Lung microvascular endothelial cell (primary cell): ENCODE measurements around the gene CYB5D1. TPM values are rescaled to one million over a fixed set of nuclear protein-coding genes. Genes with fewer than 3 reads are reported as not detected.
A peak's percentile ranks its signal among the peaks of the same experiment; 100 is the strongest.

Source experiments
- DNase-seq, 2 donors: peaks; one replicate each; pipeline versions ENCODE4 v3.0.0 to v3.0.0-alpha.2; 2010; ENCODE audit warnings: low read depth in 2 of 2
- total RNA-seq: library from RNA; depleted of rRNA; stranded (reverse); fragments of >200 nt; gene quantifications from 2 replicates; pipeline ENCODE4 v1.2.1, GENCODE V29; 2014

Gene CYB5D1
- total RNA-seq, 1 donor from 2014 or later, result 5.6 TPM

DNA sequence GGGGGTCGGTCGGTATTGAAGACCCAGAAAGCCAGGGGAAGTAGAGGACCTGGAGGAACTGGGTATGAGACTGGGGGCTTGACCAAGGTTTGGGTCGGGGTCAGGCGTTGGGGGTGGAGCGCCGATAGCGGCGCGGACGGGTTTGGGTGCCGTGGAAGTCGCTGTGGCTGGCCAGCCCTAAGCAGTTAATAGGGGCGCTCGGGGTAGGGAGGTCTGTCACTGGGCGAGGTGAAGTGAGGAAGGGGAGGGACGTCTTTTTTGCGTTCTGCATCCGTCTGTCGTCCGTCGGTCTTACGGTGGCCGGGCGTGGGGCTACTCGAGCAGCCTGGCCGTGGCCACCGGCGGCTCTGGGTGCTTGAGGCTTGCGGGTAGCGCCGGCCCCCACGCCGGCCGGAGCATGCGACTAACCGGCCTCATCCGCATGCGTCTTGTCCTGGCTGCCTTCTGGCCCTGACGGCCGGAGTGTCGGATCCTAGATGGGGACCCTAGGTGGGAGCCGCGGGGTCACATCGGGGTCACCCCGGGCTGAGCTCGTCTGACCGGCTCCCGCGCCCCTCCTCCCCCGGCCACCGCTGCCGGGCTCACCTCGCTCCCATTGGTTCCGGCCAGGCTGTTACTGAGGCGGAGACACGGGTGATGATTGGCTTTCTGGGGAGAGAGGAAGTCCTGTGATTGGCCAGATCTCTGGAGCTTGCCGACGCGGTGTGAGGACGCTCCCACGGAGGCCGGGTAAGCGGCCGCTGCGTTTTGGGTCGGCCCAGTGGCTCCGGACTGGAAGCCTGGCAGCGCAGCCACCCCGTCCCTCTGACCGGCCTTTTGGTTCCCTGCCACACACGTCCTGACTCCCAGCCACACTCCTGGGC is 13.3 kb upstream of the CYB5D1 start:
- DNase-seq, result peak; percentile 96 to 97

DNA sequence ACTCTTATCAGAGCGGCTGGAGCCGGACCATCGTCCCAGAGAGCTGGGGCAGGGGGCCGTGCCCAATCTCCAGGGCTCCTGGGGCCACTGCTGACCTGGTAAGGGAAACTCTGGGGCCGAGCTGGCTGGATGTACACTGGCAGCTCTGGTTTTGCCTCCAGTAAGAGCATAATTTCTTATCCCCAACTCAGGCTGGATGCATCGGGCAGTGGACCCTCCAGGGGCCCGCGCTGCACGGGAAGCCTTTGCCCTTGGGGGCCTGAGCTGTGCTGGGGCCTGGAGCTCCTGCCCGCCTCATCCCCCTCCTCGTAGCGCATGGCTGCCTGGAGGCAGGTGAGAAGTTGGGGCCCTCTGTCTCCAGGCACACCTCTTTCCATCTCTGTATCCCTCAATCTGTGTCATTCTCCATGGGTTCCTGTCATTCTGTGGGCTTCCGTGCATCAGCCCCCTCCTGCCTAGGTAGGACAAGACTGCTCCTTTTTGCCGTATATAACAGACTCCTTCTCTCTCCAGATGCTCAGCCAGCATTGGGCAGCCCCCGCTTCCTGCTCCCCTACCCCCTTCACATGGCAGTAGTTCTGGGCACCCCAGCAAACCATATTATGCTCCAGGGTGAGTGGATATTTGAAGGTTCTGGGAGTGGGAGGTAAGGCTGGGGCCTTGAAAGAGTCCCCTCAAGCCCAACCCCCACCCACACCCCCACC is 12.3 kb upstream of the CYB5D1 start:
- DNase-seq, result no peak

DNA sequence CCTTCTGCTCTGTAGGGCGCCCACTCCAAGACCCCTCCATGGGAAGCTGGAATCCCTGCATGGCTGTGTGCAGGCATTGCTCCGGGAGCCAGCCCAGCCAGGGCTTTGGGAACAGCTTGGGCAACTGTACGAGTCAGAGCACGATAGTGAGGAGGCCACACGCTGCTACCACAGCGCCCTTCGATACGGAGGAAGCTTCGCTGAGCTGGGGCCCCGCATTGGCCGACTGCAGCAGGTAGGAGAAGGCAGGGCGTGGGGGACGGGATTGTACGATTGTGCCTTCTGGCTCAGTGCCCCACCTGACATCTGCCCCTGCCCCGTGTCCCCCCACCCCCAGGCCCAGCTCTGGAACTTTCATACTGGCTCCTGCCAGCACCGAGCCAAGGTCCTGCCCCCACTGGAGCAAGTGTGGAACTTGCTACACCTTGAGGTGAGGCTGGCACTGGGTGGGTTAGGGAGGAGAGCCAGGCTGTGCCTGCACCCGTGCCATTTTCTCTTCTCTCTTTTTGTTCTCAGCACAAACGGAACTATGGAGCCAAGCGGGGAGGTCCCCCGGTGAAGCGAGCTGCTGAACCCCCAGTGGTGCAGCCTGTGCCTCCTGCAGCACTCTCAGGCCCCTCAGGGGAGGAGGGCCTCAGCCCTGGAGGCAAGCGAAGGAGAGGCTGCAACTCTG is 11.6 kb upstream of the CYB5D1 start:
- no peak for DNase-seq

DNA sequence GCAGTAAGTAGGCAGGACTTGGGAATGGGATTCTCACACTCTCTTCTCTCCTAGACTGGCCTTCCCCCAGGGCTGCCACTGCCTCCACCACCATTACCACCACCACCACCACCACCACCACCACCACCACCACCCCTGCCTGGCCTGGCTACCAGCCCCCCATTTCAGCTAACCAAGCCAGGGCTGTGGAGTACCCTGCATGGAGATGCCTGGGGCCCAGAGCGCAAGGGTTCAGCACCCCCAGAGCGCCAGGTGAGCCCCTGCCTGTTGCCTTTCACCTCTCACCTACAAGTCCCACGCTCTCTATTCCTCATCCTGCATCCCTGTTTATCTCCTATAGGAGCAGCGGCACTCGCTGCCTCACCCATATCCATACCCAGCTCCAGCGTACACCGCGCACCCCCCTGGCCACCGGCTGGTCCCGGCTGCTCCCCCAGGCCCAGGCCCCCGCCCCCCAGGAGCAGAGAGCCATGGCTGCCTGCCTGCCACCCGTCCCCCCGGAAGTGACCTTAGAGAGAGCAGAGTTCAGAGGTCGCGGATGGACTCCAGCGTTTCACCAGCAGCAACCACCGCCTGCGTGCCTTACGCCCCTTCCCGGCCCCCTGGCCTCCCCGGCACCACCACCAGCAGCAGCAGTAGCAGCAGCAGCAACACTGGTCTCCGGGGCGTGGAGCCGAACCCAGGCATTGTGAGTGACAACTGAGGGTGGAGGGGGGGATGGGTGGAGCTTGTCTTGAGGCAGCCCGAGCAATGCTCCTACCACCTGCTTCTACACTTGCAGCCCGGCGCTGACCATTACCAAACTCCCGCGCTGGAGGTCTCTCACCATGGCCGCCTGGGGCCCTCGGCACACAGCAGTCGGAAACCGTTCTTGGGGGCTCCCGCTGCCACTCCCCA is 10.8 kb upstream of the CYB5D1 start:
- no peak for DNase-seq

DNA sequence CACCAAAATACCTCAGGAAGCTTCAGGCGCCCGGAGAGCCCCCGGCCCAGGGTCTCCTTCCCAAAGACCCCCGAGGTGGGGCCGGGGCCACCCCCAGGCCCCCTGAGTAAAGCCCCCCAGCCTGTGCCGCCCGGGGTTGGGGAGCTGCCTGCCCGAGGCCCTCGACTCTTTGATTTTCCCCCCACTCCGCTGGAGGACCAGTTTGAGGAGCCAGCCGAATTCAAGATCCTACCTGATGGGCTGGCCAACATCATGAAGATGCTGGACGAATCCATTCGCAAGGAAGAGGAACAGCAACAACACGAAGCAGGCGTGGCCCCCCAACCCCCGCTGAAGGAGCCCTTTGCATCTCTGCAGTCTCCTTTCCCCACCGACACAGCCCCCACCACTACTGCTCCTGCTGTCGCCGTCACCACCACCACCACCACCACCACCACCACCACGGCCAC is 9.6 kb upstream of the CYB5D1 start:
- DNase-seq, result no peak

DNA sequence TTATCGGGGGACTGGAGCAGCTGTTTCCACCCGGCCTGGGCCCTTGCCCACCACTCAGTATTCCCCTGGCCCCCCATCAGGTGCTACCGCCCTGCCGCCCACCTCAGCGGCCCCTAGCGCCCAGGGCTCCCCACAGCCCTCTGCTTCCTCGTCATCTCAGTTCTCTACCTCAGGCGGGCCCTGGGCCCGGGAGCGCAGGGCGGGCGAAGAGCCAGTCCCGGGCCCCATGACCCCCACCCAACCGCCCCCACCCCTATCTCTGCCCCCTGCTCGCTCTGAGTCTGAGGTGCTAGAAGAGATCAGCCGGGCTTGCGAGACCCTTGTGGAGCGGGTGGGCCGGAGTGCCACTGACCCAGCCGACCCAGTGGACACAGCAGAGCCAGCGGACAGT is 9.1 kb upstream of the CYB5D1 start:
- DNase-seq, result no peak

DNA sequence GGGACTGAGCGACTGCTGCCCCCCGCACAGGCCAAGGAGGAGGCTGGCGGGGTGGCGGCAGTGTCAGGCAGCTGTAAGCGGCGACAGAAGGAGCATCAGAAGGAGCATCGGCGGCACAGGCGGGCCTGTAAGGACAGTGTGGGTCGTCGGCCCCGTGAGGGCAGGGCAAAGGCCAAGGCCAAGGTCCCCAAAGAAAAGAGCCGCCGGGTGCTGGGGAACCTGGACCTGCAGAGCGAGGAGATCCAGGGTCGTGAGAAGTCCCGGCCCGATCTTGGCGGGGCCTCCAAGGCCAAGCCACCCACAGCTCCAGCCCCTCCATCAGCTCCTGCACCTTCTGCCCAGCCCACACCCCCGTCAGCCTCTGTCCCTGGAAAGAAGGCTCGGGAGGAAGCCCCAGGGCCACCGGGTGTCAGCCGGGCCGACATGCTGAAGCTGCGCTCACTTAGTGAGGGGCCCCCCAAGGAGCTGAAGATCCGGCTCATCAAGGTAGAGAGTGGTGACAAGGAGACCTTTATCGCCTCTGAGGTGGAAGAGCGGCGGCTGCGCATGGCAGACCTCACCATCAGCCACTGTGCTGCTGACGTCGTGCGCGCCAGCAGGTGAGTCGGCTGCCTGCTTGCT is 8.6 kb upstream of the CYB5D1 start:
- DNase-seq, result no peak

DNA sequence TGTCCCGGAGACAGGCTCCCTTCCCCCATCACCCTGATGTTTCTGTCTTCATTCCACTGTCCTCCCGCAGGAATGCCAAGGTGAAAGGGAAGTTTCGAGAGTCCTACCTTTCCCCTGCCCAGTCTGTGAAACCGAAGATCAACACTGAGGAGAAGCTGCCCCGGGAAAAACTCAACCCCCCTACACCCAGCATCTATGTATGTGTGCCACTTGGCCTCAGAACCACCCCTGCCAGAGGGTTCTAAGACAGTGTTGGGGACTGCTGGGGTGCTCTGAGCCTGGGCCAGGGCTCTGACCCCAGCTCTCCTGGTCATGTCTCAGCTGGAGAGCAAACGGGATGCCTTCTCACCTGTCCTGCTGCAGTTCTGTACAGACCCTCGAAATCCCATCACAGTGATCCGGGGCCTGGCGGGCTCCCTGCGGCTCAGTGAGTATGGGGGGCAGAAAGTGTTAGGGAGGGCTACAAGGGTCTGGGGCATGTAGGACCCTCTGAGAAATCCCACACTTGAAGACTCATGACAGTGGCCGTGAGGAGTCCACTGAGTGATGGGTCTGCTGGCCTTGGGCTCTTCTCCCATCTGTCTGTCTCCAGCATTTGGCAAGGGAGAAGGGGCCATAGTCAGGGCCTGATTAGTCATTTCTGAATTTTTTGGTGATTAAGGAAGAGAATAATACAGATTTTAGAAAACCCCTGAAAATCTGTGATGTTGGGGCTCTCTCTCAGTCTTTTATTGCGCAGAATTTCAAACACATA is 7.9 kb upstream of the CYB5D1 start:
- no peak for DNase-seq

DNA sequence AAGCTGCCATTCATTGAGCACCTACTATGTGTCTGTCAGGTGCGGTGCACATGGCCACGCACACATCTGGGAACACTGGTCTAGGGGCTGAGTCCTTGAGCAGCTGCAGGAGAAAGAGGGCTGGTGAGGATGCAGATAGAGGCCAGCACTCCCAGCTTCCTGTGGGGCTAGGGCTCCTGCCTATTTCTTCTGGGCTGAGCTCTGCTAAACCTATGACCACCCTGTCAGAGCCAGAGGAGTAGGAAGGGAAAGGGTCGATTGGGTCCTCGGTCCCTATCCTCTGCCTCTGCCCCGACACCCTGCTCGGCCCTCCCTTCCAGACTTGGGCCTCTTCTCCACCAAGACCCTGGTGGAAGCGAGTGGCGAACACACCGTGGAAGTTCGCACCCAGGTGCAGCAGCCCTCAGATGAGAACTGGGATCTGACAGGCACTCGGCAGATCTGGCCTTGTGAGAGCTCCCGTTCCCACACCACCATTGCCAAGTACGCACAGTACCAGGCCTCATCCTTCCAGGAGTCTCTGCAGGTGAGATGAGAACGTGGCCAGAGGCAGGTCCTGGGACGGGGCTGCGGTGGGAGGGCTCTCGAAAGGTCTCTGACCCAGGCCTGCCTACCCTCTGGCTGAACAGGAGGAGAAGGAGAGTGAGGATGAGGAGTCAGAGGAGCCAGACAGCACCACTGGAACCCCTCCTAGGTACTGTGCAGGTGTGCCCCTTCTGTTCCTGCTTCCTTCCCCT is 6.9 kb upstream of the CYB5D1 start:
- DNase-seq, result no peak

DNA sequence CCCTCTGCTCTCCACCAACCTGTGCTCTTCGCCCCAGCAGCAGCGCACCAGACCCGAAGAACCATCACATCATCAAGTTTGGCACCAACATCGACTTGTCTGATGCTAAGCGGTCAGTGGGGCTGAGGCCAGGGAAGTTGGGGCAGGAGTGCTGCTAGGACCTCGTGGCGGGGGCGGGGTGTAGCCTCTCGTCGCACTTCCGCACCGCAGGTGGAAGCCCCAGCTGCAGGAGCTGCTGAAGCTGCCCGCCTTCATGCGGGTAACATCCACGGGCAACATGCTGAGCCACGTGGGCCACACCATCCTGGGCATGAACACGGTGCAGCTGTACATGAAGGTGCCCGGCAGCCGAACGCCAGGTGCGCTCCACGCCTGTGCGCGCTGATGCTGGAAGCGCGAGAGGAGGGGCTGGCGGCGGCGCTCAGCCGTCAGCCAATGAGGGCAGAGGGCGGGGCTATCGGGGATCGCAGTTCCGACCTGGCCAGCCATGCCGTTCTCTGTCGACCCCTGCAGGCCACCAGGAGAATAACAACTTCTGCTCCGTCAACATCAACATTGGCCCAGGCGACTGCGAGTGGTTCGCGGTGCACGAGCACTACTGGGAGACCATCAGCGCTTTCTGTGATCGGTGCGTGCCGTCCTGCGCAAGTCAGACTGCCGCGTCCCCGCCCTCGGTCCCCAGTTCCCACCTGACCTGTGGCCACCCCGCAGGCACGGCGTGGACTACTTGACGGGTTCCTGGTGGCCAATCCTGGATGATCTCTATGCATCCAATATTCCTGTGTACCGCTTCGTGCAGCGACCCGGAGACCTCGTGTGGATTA is 6.2 kb upstream of the CYB5D1 start:
- DNase-seq, result peak; percentile 89 to 95

DNA sequence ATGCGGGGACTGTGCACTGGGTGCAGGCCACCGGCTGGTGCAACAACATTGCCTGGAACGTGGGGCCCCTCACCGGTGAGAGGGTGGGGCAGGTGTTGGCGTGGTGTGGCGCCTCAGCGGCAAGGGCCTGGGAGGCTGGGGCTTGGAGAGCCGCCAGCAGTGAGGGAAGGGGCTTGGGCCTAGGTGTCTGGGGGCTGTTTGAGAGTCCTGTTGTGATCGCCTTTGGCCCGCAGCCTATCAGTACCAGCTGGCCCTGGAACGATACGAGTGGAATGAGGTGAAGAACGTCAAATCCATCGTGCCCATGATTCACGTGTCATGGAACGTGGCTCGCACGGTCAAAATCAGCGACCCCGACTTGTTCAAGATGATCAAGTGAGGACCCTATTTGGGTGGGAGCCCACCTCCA is 5.5 kb upstream of the CYB5D1 start:
- no peak for DNase-seq

DNA sequence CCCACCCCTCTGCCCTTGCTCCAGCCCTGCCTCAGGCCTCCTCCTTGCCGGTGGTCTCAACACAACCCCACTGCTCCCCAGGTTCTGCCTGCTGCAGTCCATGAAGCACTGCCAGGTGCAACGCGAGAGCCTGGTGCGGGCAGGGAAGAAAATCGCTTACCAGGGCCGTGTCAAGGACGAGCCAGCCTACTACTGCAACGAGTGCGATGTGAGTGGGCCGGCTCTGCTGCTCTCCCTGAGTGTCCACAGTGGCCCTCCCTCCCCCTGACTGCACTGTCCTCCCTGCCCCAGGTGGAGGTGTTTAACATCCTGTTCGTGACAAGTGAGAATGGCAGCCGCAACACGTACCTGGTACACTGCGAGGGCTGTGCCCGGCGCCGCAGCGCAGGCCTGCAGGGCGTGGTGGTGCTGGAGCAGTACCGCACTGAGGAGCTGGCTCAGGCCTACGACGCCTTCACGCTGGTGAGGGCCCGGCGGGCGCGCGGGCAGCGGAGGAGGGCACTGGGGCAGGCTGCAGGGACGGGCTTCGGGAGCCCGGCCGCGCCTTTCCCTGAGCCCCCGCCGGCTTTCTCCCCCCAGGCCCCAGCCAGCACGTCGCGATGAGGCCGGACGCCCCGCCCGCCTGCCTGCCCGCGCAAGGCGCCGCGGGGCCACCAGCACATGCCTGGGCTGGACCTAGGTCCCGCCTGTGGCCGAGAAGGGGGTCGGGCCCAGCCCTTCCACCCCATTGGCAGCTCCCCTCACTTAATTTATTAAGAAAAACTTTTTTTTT is 4.7 kb upstream of the CYB5D1 start:
- no peak for DNase-seq

DNA sequence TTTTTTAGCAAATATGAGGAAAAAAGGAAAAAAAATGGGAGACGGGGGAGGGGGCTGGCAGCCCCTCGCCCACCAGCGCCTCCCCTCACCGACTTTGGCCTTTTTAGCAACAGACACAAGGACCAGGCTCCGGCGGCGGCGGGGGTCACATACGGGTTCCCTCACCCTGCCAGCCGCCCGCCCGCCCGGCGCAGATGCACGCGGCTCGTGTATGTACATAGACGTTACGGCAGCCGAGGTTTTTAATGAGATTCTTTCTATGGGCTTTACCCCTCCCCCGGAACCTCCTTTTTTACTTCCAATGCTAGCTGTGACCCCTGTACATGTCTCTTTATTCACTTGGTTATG is 4.1 kb upstream of the CYB5D1 start:
- DNase-seq, result no peak

DNA sequence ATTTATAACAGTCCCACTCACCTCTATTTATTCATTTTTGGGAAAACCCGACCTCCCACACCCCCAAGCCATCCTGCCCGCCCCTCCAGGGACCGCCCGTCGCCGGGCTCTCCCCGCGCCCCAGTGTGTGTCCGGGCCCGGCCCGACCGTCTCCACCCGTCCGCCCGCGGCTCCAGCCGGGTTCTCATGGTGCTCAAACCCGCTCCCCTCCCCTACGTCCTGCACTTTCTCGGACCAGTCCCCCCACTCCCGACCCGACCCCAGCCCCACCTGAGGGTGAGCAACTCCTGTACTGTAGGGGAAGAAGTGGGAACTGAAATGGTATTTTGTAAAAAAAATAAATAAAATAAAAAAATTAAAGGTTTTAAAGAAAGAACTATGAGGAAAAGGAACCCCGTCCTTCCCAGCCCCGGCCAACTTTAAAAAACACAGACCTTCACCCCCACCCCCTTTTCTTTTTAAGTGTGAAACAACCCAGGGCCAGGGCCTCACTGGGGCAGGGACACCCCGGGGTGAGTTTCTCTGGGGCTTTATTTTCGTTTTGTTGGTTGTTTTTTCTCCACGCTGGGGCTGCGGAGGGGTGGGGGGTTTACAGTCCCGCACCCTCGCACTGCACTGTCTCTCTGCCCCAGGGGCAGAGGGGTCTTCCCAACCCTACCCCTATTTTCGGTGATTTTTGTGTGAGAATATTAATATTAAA is 3.6 kb upstream of the CYB5D1 start:
- no peak for DNase-seq

DNA sequence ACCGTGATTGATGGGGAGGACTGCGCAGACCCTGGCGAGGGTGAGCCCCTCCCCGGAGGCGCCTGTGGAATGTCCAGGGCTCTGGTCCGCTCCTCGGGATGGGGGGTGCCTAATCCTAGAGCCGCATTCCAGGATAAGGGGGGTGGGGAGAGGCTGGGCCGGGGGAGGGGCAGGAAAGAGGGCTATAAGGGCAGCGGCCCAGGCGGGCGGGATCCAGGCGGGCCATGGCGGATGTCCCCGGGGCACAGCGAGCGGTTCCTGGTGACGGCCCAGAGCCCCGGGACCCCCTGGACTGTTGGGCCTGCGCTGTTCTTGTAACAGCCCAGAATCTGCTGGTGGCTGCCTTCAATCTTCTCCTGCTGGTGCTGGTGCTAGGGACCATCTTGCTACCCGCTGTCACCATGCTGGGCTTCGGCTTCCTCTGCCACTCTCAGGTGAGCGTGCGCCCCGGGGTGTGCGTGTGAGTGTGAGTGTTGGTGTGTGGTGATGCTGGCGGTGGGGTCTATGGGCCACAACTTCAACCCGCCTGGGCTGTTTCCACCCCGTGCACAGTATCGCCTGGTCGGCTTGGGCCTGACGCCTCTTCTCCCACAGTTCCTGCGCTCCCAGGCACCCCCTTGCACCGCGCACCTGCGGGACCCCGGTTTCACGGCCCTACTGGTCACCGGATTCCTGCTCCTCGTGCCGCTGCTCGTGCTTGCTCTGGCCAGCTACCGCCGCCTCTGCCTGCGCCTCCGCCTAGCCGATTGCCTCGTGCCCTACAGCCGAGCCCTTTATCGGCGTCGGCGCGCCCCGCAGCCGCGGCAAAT is 2.7 kb upstream of the CYB5D1 start, which contains the start of gene TMEM88:
Gene TMEM88, plus strand, starts transcription at position 216 of the 809 bp plus-strand sequence. Its CDS starts 9 bp downstream, at position 225.
- DNase-seq, result peak; percentile 34 to 49

DNA sequence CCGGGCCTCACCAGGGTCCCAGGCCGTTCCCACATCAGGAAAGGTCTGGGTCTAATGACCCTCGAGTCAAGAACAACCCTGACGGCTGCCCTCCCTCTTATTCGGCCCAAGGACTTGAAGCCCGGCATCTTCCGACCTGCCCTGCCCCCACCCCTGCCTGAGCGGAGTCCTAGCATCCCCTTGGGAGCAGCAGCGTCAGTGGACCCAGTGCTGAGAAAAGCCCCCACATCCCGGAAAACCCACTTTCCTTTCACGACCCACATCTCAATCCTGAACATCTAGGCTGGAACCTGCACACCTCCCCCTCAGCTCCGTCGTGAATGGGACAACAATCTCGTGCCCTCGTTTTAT is 2.2 kb upstream of the CYB5D1 start:
- no peak for DNase-seq
